Suppressor macrophage treated with lipopolysaccharide for 4 hours (primary cell): ENCODE results near the gene HACE1.
A peak's percentile ranks its signal among the peaks of the same experiment; 100 is the strongest.

Experiments
- DNase-seq: peaks from one replicate; pipeline ENCODE4 v3.0.0-alpha.2; 2020

Gene HACE1

GRCh38 chr6:104728448-104728847 lies 131.3 kb downstream of the HACE1 start:
- peak; percentile 6 for DNase-seq

DNA sequence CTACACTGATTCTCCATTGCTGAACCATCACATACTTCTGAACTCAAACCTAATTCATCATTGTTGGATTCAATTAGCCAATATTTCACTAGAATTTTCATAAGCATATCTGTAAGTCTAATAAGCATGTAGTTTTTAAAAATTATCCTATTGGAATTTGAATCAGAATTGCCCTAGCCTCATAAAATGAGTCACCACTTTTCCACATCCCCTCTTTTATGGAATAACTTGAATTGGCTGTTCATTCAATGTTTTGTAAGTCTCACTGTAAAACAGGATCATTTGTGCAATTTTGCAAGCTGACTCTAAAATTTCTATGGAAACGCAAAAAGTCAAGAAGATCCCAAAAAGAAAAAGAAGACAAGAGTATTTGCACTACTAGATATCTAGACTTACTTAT lies 141.0 kb downstream of the HACE1 start:
- no peak for DNase-seq

GRCh38 chr6:104716858-104717257 lies 142.9 kb downstream of the HACE1 start:
- DNase-seq = no peak

- DNase-seq = no peak
Observed at GRCh38 chr6:104714796-104715195, 144.9 kb downstream of the HACE1 start.

DNA sequence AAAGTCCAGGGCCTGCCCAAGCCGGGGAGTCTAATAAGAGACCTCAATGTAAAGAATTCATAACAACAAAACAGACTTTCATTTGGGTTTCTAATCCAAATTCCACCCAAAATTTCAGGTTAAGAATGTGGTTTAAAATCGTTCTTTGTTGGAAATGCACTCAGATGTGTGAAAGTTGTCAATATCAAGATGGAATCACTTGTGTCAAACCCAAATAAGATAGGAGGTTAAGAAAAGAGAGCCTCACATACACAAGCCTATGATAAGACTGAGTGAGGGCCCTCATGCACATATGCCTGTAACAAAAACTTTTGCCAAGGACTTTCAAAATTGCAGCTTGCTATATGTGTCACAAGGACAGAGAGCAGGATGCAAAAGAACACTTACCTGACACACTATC lies 145.7 kb downstream of the HACE1 start:
- DNase-seq = no peak

GRCh38 chr6:104711371-104711770 lies 148.3 kb downstream of the HACE1 start:
- DNase-seq = peak; percentile 23

- no peak for DNase-seq
Observed at GRCh38 chr6:104710543-104711335, 149.0 kb downstream of the HACE1 start.

GRCh38 chr6:104705916-104706442 lies 153.7 kb downstream of the HACE1 start:
- no peak for DNase-seq

GRCh38 chr6:104705095-104705707 lies 154.5 kb downstream of the HACE1 start:
- DNase-seq = peak; percentile 35

- DNase-seq = no peak
Observed at GRCh38 chr6:104704191-104704590, 155.5 kb downstream of the HACE1 start.

- DNase-seq = no peak
Observed at GRCh38 chr6:104702126-104702841, 157.4 kb downstream of the HACE1 start.

DNA sequence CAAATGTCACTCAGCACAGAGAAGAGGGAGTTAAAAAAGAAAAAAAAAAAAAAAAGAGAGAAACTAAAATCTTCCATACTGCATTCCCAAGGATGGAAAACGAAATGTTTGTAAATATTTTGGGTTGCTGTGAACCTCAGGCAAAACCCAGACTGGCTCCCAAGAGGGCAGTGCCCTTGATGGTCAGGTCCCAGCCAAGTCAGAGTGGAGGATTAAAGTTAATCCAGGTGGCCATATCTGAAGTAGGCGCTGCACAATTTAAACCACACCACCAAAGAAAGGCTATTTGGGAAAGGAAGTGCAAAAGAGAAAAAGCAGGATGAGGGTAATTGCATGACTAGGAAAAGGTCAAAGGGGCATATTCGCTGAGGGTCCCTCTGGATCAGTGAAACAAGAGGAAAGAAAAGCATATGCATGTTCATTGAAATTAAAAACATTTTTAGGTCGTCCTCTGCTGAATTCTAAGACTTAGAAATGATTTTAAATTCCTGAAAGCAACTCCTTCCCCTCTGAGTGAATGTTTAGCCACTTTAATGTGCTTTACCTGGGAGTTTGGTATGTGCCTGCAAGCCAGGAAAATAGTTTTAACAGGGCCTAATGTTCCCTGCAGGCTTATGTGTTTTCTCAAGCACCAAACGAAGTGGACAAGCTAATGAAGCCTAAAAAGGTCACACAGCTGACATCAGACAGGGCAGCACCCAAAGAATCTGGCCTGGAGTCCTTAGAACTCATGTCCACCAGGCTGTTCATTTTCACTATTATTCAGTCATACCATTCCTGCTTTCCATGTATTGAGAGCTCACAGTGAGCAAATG lies 159.1 kb downstream of the HACE1 start:
- no peak for DNase-seq

DNA sequence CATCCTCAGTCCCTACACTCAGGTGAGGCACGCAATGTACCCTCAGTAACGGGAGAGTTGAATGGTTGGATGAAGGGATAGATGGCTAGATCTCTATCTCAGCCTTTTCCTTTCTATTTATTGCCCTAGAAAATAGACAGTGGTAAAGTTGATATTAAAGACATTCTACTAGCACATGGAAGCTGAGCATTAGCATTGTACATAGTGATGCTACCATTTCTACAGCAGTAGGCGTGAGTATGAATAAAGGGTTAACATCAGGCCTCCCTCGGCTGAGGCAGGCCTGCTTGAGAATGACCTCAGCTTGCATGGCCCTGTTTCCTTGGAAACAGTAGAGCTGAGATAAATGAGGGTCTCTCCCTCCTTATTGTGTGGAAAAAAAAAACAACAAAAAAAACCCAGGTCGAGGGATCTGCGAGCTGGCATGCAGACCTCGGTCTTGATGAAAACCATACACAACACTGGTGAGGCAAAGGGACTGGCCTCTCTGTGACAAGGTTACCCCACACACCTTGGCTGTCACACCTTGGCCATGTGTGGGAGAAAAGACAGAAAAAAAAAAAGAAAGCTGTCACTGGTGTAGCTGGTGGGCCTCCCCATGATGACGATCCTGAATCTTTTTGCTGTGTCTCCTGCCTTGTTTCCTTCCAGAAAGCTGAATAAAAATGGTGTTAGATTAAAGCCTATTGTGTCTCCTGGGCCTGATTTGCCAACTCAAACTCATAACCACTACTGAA lies 160.0 kb downstream of the HACE1 start:
- no peak for DNase-seq

- DNase-seq = no peak
Observed at GRCh38 chr6:104698979-104699378, 160.7 kb downstream of the HACE1 start.

GRCh38 chr6:104692008-104692407 lies 167.7 kb downstream of the HACE1 start:
- DNase-seq = no peak

GRCh38 chr6:104689551-104690205 lies 170.0 kb downstream of the HACE1 start:
- DNase-seq = no peak

GRCh38 chr6:104688283-104688969 lies 171.3 kb downstream of the HACE1 start:
- DNase-seq = no peak

GRCh38 chr6:104686550-104687175 lies 173.1 kb downstream of the HACE1 start:
- no peak for DNase-seq

- DNase-seq = no peak
Observed at GRCh38 chr6:104685871-104686549, 173.7 kb downstream of the HACE1 start.

DNA sequence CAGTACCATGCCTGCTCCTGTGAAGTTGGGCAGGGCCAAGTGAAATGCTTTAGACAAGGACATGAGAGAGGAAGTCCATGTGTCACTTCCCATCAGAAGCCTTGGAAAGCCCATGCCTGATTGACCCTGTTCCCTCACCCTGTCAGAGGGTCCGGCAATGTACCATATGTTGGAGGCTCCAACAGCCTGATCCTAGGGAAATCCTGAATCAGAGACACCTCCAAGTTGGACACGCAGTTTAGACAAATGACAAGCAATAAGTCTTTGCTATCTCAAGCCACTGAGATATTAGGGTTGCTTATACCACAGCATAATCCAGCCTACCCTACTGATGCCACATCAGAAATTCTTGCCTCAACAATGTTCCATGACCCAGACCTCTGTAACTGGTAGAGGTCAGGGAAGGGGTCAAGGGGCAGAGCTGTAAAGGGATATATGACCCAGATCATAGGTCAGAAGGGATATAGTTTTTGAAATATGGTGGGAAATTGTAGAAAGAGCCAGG lies 174.8 kb downstream of the HACE1 start:
- no peak for DNase-seq
